Trophoblast cell (in vitro differentiated cells and primary cell): ENCODE results near the gene FTO.

Source experiments
- DNase-seq, 2 donors: peaks; one replicate each; pipeline ENCODE4 v3.0.0-alpha.2; 2016
- H2AFZ ChIP-seq: 2 replicates; pipeline ENCODE4 v1.6.1; 2013; ENCODE audit warnings: low read length, moderate library complexity, mild to moderate bottlenecking; ENCODE audit not compliant: insufficient read depth, poor library complexity
- H2AK5ac ChIP-seq: 2 replicates; pipeline ENCODE4 v1.6.1; 2013; ENCODE audit warnings: mild to moderate bottlenecking, low read length
- H2BK120ac ChIP-seq: 2 replicates; pipeline ENCODE4 v1.6.1; 2013; ENCODE audit warnings: low read length, mild to moderate bottlenecking, moderate library complexity; ENCODE audit not compliant: insufficient read depth, poor library complexity
- H2BK12ac ChIP-seq: 2 replicates; pipeline ENCODE4 v1.6.1; 2013; ENCODE audit warnings: mild to moderate bottlenecking, low read length, moderate library complexity
- H2BK5ac ChIP-seq: 2 replicates; pipeline ENCODE4 v1.6.1; 2013; ENCODE audit warnings: low read length, low read depth, moderate library complexity, mild to moderate bottlenecking; ENCODE audit not compliant: poor library complexity
- H3K14ac ChIP-seq: 2 replicates; pipeline ENCODE4 v1.6.1; 2013; ENCODE audit warnings: mild to moderate bottlenecking, low read length
- H3K18ac ChIP-seq: 2 replicates; pipeline ENCODE4 v1.6.1; 2013; ENCODE audit warnings: mild to moderate bottlenecking, low read length
- H3K23ac ChIP-seq: 2 replicates; pipeline ENCODE4 v1.6.1; 2013; ENCODE audit warnings: low read length
- H3K27ac ChIP-seq: 2 replicates; pipeline ENCODE4 v1.5.1; 2013; ENCODE audit warnings: low read depth, mild to moderate bottlenecking, inconsistent platforms, low read length, moderate library complexity
- H3K27me3 ChIP-seq: 2 replicates; pipeline ENCODE4 v1.6.1; 2013; ENCODE audit warnings: inconsistent platforms, mild to moderate bottlenecking, low read length, moderate library complexity; ENCODE audit not compliant: insufficient read depth
- H3K36me3 ChIP-seq, 2 experiments: 1 replicate in 1 of 2; 2 replicates in 1 of 2; pipeline ENCODE4 v1.6.1; 2013; ENCODE audit warnings: low read length in 2 of 2, mild to moderate bottlenecking in 2 of 2, moderate library complexity in 1 of 2; ENCODE audit not compliant: insufficient read depth in 2 of 2, control insufficient read depth in 1 of 2
- H3K4ac ChIP-seq: 2 replicates; pipeline ENCODE4 v1.6.1; 2013; ENCODE audit warnings: low read depth, mild to moderate bottlenecking, low read length, moderate library complexity
- H3K4me1 ChIP-seq, 2 experiments: 1 replicate in 1 of 2; 2 replicates in 1 of 2; pipeline ENCODE4 v1.6.1; 2013; ENCODE audit warnings: low read length in 2 of 2, mild to moderate bottlenecking in 2 of 2, moderate library complexity in 1 of 2; ENCODE audit not compliant: insufficient read depth in 2 of 2, control insufficient read depth in 1 of 2
- H3K4me2 ChIP-seq: 2 replicates; pipeline ENCODE4 v1.6.1; 2013; ENCODE audit warnings: inconsistent platforms, mild to moderate bottlenecking, low read length, moderate library complexity
- H3K4me3 ChIP-seq: 2 replicates; pipeline ENCODE4 v1.5.1; 2013; ENCODE audit warnings: mild to moderate bottlenecking, low read depth, low read length, inconsistent platforms
- H3K79me1 ChIP-seq: one replicate; pipeline ENCODE4 v1.6.1; 2013; ENCODE audit warnings: low read length
- H3K79me2 ChIP-seq: 2 replicates; pipeline ENCODE4 v1.6.1; 2013; ENCODE audit warnings: low read length, mild to moderate bottlenecking; ENCODE audit not compliant: control insufficient read depth, insufficient read depth, poor library complexity
- H3K9ac ChIP-seq: 2 replicates; pipeline ENCODE4 v1.6.1; 2013; ENCODE audit warnings: mild to moderate bottlenecking, low read length
- H3K9me3 ChIP-seq: 2 replicates; pipeline ENCODE4 v1.6.1; 2013; ENCODE audit warnings: low read depth, mild to moderate bottlenecking, control low read depth, inconsistent platforms, low read length; ENCODE audit not compliant: insufficient read depth
- H4K12ac ChIP-seq: 2 replicates; pipeline ENCODE4 v1.6.1; 2013; ENCODE audit warnings: low read depth, mild to moderate bottlenecking, low read length, moderate library complexity
- H4K8ac ChIP-seq: 2 replicates; pipeline ENCODE4 v1.6.1; 2013; ENCODE audit warnings: low read depth, mild to moderate bottlenecking, low read length, moderate library complexity
- H4K91ac ChIP-seq: one replicate; pipeline ENCODE4 v1.6.1; 2013; ENCODE audit warnings: low read depth, mild to moderate bottlenecking, low read length, moderate library complexity
- WGBS: extraction: QIAGEN DNeasy Blood & Tissue Kit; methylation state at CpG from one replicate; pipeline ENCODE4 v1.1.7; 2013; ENCODE audit warnings: missing lambda C conversion rate; ENCODE audit not compliant: insufficient read length, insufficient coverage; ENCODE audit errors: extremely low coverage; 5-methylcytosine and 5-hydroxymethylcytosine counted together

The FTO gene

GRCh38 chr16:53895851-53896250 lies 191.9 kb downstream of the FTO start:
- no peaks in the 10 kb centered on the region for H3K36me3 ChIP-seq
- H3K4ac ChIP-seq, result no peak overlapping the region
- no peak overlapping the region for H3K18ac ChIP-seq
- no peak overlapping the region for H3K4me2 ChIP-seq
- H2AFZ ChIP-seq, result no peak overlapping the region
- H3K79me2 ChIP-seq, result no peaks in the 10 kb centered on the region
- H3K27me3 ChIP-seq, result no peaks in the 10 kb centered on the region
- DNase-seq, result no peak
- no peaks in the 10 kb centered on the region for H3K79me1 ChIP-seq
- H4K8ac ChIP-seq, result no peak overlapping the region
- H3K23ac ChIP-seq, result no peak overlapping the region
- WGBS, result no CpG with 5 or more reads among the region's 2 CpGs
- H2BK120ac ChIP-seq, result no peak overlapping the region
- no peak overlapping the region for H4K91ac ChIP-seq
- no peak overlapping the region for H3K14ac ChIP-seq
- no peak overlapping the region for H3K4me3 ChIP-seq
- H3K27ac ChIP-seq, result no peak overlapping the region
- H3K4me1 ChIP-seq, result no peaks in the 10 kb centered on the region
- H3K9ac ChIP-seq, result no peak overlapping the region
- H3K9me3 ChIP-seq, result no peaks in the 10 kb centered on the region
- no peak overlapping the region for H2BK5ac ChIP-seq
- H2AK5ac ChIP-seq, result no peak overlapping the region
- H4K12ac ChIP-seq, result no peak overlapping the region
- H2BK12ac ChIP-seq, result no peak overlapping the region

- no peak for DNase-seq
- H3K79me2 ChIP-seq, result no peaks in the 10 kb centered on the region
- H4K91ac ChIP-seq, result no peak overlapping the region
- H3K9me3 ChIP-seq, result no peaks in the 10 kb centered on the region
- H3K4me1 ChIP-seq, result no peaks in the 10 kb centered on the region
- no peak overlapping the region for H2BK12ac ChIP-seq
- H3K4me2 ChIP-seq, result no peak overlapping the region
- no peak overlapping the region for H2AFZ ChIP-seq
- WGBS, result no CpG with 5 or more reads among the region's 7 CpGs
- no peak overlapping the region for H3K4ac ChIP-seq
- H4K12ac ChIP-seq, result no peak overlapping the region
- no peak overlapping the region for H2BK5ac ChIP-seq
- H3K18ac ChIP-seq, result no peak overlapping the region
- no peaks in the 10 kb centered on the region for H3K27me3 ChIP-seq
- no peak overlapping the region for H3K4me3 ChIP-seq
- H3K9ac ChIP-seq, result no peak overlapping the region
- H2BK120ac ChIP-seq, result no peak overlapping the region
- no peak overlapping the region for H3K27ac ChIP-seq
- no peak overlapping the region for H4K8ac ChIP-seq
- H2AK5ac ChIP-seq, result no peak overlapping the region
- no peaks in the 10 kb centered on the region for H3K79me1 ChIP-seq
- no peak overlapping the region for H3K23ac ChIP-seq
- no peaks in the 10 kb centered on the region for H3K36me3 ChIP-seq
- H3K14ac ChIP-seq, result no peak overlapping the region
Observed at GRCh38 chr16:53896722-53897121, 192.8 kb downstream of the FTO start.

- WGBS, result no CpG with 5 or more reads among the region's 1 CpG
- H4K8ac ChIP-seq, result no peak overlapping the region
- no peak overlapping the region for H4K12ac ChIP-seq
- no peak overlapping the region for H3K14ac ChIP-seq
- no peak overlapping the region for H3K9ac ChIP-seq
- no peaks in the 10 kb centered on the region for H3K79me2 ChIP-seq
- no peak overlapping the region for H3K18ac ChIP-seq
- no peak for DNase-seq
- H4K91ac ChIP-seq, result no peak overlapping the region
- no peak overlapping the region for H2AFZ ChIP-seq
- H3K27me3 ChIP-seq, result no peaks in the 10 kb centered on the region
- no peaks in the 10 kb centered on the region for H3K79me1 ChIP-seq
- no peak overlapping the region for H2BK12ac ChIP-seq
- H2BK120ac ChIP-seq, result no peak overlapping the region
- no peak overlapping the region for H2AK5ac ChIP-seq
- no peak overlapping the region for H3K27ac ChIP-seq
- H3K23ac ChIP-seq, result no peak overlapping the region
- H3K9me3 ChIP-seq, result no peaks in the 10 kb centered on the region
- H3K36me3 ChIP-seq, result no peaks in the 10 kb centered on the region
- no peak overlapping the region for H2BK5ac ChIP-seq
- no peak overlapping the region for H3K4me2 ChIP-seq
- H3K4me1 ChIP-seq, result no peaks in the 10 kb centered on the region
- H3K4ac ChIP-seq, result no peak overlapping the region
- no peak overlapping the region for H3K4me3 ChIP-seq
Observed at GRCh38 chr16:53898993-53899392, 195.0 kb downstream of the FTO start.

GRCh38 chr16:53899431-53899830 lies 195.5 kb downstream of the FTO start:
- Histone ChIP-seq H3K9me3 (no peaks in the 10 kb centered on the region), H3K79me2 (no peaks in the 10 kb centered on the region), H3K4me1 (no peaks in the 10 kb centered on the region), H3K14ac (no peak overlapping the region), H4K12ac (no peak overlapping the region), H2BK120ac (no peak overlapping the region), H3K27ac (no peak overlapping the region), H3K4me3 (no peak overlapping the region), H3K4me2 (no peak overlapping the region), H2AK5ac (no peak overlapping the region), H3K79me1 (no peaks in the 10 kb centered on the region), H3K27me3 (no peaks in the 10 kb centered on the region), H3K4ac (no peak overlapping the region), H3K18ac (no peak overlapping the region), H3K9ac (no peak overlapping the region), H3K36me3 (no peaks in the 10 kb centered on the region), H4K91ac (no peak overlapping the region), H3K23ac (no peak overlapping the region), H2BK5ac (no peak overlapping the region), H2AFZ (no peak overlapping the region), H2BK12ac (no peak overlapping the region), H4K8ac (no peak overlapping the region)
- no CpG with 5 or more reads among the region's 1 CpG for WGBS
- no peak for DNase-seq
